SKM-1 treated with dmso at 0.1 percent for 144 hours (cell line): ENCODE results near the gene ADAMTSL1.

Experiments
- DNase-seq: peaks from one replicate; lab custom pipeline; 2025; ENCODE audit not compliant: unreplicated experiment; lab: John Stamatoyannopoulos, UW

The ADAMTSL1 gene

DNA sequence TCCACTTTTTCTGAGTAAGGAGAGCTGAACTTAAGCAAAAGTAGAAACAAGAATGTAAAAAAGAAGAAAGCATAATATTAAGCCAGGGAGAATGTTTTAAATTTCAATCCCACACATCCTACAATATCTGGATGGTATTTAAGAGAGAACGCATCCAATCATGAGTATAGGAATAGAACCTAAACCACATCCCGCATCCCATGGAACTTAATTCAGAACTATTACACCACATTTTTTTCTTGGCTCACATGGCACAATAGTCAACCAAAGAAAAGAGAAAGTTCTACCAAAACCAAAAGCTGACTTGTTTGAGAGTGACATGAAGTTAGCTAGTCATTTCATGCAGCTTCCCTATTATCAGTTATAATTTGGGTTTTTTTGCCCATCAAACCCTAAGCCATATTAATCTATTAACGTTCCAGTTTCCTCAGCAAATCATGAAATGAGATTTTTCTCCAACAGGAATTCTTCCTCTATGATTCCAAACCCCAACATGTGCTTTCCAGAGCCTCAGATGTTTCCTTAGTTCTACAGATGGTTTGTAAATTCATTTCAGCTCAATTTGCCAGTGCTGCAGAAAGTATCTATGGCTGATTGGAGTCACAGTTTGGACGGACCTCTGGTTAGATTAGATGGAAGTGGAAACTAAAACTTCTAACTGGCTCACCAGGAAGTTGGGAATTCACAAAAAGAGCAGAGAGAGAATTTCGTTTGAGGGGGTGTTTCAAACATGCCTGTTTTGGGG is 22.5 kb downstream of the ADAMTSL1 start:
- no peak for DNase-seq

DNA sequence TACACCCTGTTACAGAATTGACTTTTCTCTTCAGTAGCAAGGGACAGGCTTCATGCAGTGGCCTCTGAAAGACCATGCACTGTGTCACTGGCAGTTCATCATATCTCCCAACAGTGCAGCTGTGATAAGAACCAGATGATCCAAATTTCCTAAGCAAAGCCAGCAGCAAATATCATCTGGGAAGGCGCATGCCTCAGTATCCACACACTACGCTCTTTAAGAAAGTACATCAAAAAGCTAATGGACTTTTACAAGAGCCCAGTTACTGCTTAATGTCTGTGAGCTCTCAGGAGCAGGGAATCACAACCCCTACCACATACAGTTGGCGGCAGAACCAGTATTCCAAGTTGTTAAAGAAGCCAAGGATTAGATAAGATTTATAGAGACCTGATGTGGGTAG is 25.1 kb downstream of the ADAMTSL1 start:
- DNase-seq, result no peak

DNA sequence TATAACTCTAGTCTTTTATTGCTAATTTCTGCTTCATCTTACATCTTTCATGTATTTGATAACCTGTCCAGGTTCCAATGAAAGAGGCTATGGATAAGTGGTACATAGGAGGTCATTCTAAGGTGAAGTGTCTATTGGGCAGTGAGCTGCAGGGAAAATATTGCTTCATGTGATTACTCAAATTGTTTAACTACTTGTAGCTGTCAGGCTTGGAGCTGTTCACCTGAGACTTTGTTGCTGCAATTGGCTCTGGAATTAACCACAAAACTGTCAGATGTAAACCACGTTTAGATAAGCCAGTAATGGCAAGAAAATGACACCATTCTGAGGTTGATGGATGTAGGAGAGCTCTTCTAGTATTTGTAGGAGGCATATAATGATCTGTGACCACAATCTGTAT is 26.0 kb downstream of the ADAMTSL1 start:
- no peak for DNase-seq

DNA sequence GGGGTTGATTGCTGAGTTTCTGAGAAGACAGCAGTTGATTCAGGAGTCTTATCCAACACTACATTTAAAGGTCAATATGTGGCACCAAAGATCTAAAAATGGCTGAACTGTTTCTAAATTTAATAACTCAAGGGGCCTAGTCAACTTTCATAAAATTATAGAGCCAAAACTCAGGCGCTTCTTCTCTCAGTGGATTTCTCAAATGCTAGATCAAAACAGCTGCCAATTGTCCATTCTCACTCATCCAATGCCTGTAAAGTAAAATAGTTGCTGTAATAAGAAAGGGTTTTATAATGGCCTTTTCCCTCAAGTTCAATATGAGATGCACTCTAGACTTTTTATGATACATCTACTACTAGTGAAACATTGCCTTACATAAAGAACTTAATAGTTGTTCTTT is 26.5 kb downstream of the ADAMTSL1 start:
- DNase-seq, result no peak

DNA sequence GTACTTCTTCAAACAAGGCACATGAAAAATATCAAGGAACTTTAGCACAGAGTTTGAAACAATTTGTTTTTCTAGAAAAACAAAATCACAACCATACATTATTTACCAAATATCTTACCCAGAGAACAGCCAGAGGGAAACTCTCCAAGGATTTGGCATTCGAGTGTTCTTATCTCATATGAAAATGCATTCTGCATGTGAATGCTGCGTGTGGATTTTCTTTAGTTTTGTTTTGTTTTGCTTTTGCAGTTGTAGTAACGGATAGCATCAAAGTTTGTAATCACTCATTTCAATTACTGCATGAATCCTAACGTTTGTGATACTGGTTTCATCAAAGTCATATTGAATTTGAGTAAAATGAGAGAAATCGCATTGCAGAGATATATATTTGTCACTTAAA is 28.0 kb downstream of the ADAMTSL1 start:
- no peak for DNase-seq

DNA sequence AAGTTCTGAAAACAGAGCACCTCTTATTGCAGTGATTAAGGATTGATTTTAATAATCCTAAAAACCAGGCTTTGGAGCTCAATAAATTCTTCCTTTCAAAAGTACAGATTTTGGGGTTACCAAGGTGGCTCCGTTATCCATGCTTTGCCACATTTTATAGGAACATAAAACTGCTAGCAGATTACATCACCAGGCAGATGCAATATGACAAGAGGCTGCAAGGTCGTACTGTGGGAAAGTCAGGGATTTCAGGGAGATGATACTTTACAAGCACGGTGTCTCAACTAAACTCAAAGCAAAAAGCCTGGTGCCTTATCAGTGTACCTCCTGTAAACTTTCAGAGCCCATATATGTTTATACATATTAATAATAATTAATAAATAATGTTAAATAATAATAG is 28.6 kb downstream of the ADAMTSL1 start:
- DNase-seq, result no peak

DNA sequence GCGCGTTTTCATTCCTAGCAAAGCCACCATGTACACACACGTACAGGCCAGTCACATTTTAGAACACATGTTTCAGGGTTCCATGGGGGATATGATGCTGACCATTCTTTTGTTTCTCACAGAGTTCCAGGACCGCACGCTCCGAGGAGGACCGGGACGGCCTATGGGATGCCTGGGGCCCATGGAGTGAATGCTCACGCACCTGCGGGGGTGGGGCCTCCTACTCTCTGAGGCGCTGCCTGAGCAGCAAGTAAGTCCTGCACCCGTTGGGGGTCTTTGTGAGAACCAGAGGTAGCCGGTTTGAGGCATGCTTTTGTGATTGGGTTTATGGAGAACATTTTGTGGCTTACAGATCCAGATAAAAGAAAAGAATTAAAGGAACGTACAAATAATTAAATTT is 30.8 kb downstream of the ADAMTSL1 start:
- no peak for DNase-seq

DNA sequence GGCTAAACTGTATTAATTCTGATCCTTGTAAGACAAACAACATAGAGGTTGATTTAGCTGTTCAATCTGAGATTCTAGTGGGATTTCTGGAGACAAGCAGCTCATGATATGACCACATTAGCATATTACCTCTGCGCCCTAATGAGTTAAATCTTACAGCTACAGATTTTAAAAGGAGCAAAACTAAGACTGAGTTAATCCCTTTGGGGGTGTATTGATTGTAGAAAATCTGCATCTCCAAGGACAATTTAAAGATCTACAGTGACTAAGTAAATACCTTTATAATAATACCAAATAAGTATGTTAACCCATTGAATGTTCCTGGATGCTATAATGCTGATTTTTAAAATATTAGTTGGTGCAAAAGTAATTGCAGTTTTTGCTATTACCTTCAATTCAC is 33.2 kb downstream of the ADAMTSL1 start:
- DNase-seq, result no peak

DNA sequence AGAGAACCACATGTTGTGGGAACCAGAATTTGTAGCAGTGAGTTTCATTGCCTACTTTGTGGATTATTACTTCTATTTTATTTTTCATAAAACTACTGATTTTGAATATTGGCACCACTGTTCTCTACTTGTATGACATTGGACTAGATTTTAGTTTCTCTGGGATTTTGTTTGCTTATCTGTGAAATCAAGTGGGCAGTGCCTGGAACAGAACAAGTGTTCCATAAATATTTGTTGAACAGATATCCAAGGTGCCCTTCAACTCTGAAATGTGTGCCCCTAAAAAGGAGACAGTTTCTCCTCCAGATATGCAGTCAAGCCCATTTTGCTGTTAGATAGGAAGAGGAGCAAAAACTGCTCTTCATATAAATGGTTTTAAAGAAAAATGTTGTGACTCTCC is 42.6 kb downstream of the ADAMTSL1 start:
- no peak for DNase-seq

DNA sequence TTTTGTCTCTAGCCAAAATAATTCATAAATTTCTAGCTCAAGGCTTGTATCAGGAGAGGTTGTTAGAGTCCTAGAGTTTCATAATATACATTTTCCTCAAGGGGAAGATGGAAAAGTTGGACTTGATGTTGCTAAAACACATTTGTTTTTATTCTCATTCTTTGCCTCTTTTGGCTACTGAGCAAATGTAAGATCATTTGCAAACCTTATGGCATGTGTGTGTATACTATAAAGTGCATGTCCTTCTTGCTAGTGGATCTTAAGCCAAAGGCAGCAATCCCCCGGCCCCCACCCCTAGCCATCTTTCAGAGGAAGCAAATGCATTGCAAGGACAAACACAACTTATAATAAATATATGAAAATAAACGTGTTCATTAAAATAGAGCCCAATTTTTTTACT is 43.0 kb downstream of the ADAMTSL1 start:
- no peak for DNase-seq

DNA sequence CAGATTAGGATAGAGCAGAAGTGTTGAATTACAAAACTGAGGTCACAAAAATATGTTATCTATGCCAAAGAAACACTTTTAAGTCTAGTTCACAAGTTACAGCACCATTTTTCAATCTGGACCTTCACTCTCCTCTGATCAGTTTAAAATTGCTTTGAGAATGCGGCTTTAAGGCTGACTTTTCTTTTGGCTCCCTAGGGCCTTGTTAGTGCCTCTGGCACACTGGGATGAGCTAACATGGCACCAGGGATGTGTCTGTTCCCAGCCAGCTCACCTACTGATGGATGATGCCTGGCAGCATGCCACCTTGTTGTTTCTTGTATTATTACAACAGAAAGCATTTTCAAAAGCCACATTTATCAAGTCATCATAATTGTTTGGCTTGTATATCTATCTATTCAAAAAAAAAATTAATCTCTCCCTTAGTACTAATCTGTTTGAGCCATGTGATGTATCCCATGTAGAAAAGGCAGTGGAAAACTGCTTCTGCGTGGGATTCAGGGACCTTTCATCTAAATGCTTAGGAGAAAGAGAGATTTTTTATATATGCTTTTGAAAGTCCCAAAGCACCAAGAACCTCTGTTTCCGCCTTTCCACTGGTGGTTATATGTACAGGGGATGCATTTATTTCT is 46.6 kb downstream of the ADAMTSL1 start:
- DNase-seq, result no peak

DNA sequence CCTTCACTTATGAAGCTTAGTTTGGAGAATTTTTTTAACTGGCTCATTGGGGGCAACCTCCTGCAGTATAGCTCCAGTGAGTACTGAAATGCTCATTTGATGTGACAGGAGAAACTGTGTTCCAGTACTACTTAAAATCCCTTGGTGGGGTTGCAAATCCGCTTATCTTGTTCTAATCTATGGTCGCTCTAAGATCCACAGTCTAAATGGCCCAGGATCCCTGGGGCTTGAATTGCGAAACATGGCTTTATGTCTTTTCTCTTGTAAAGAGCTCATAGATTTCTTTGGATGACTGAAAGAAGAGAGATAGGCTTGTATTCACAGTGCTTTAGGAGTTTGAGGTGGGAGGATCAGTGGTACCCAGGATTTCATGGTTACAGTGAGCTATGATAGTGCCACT is 52.7 kb downstream of the ADAMTSL1 start:
- DNase-seq, result no peak

DNA sequence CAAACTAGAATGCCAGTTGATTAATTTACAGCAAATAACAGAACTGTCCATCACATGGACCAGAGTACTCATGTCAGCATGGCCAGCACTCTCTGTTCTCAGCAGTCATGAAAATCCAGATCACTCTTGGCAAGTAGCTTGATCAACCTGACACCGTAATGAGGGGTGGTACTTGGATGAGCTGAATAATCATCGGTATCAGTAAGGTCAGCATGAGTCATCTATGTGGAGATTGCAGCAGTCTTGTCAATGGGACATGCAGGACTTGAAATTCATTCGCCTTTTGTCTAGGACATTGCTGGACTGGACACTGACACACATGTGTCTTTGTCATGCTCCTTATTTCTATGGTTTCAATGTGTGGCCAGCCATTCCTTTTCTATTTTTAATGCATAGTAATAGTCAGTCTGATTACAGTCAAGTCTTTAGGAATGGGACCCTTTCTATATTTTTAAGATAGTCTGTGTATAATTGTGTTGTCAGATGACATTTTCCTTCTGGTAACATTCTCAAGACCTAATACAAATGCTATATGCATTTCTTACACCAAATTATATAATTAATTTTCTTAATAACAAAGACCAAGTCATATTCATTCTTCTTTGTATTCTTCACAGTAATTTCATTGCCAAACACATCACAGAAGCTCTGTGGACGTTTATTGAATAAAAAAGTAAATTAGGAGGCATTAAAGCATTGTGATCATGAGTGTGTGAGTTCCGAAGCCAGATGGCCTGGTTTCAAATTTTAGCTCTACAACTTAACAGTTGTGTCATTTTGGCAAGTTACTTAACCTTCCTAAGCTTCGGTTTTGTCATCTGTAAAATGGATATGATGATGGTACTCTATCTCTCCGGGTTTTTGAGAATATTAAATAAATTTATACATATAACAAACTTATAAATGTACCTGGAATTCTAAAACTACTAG is 57.4 kb downstream of the ADAMTSL1 start:
- no peak for DNase-seq

DNA sequence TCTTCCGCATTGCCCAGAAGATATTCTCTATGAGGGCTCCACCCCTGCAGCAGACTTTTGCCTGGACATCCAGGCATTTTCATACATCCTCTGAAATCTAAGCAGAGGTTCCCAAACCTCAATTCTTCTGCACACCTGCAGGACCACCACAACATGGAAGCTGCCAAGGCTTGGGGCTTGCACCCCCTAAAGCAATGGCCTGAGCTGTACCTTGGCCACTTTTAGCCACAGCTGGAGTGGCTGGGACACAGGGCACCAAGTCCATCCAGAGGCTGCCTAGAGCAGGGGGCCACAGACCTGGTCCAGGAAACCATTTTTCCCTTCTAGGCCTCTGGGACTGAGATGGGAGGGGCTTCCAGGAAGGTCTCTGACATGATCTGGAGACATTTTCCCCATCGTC is 60.7 kb downstream of the ADAMTSL1 start:
- DNase-seq, result no peak

DNA sequence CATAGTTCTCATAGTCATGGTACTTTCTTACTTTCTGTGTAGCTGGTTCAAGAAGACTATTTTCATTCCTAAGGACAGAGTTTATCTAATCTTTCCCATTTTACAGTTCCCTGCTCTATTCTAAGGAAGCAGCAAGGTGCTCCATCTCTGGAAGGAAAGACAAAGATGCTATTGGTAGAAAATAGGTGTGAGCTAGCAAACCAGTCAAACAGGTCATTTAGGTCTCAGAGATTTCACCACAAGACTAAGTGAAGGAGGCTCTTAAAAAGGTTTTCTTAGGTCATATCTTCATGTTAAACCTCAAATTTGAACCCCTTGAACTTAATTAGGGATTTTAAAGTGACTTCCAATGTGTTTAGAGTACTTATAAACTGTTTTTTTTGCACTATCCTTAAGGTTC is 62.6 kb downstream of the ADAMTSL1 start:
- DNase-seq, result no peak

DNA sequence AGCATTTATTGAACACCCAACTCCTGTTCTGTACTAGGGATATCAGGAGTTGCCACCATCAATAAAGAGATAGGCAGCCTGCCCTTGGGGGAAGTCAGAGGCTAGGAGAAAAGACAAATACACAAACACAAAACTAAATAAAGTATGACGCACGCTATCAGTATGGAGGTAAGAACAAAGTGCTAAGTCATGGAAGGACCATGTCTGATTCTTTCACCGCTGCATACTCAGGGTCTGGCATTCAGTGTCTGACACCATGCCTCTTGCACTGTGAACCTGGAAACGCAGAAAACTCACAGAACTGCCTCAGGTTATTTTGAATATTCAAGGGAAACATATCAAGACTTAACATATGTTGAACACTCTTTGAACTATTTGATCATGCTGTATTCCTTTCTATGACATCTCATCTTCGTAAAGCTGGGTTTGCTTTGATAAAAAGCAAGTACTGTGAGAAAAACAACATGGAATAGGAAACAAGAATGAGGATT is 65.3 kb downstream of the ADAMTSL1 start:
- DNase-seq, result no peak

DNA sequence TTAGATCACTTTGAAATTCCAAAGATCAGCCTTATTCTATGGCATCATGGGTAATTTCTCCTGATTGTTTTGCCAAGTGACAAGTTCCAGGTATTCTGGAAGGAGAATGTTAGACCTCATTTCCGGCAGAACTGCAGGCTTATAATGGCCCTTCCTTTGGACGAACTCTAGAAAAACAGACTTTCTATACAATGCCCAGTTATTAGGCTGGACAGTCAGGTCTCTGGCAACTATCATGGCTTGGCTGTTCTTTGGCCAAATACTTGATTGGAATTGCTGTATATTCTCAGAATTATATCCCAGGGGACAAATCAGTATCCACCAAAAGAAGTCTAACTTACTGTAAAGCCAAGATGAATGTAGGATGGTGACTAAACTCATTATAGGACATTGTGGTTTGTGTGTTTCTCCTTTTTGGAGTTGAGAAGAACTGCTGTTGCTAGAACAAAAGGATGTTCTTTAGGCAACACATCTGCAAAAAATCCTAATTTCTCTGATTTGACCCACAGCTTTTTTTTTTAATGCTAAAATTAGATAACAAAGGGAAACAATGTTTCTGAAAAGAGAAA is 69.0 kb downstream of the ADAMTSL1 start:
- DNase-seq, result no peak

DNA sequence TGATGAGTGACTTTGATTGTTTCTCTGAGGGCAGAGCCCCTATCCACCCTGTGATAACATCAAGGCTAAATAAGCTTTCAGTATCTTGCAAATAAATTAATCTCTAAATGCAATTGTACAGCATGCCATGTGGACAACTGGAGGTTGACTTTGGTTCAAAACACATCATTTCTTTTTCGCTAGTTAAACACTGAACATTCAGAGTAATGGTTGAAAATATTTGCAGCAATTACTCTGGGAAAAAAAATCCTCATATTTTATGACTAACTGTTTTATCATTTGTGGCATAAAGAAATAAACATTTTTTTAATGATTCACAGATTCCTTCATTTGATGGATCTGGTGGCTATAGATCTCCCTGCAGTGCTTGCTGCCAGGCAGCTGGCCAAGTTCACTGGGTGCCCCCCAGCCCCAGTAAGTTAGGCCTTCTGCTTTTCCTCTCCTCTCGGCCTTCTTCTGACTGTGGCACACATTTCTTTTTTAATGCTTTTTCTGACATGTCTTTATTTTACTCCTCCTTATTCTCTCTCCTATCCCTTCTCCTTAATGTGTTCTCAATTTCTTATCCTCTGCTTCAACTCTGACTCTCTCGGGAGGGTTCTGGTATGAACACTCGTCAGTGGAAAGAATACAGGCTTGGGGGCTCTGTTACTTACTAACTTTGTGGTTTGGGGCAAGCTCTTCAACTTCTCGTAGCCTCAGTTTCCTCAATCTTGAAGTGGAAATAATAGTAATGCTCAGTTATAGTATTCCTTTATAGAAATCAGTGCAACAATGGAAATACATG is 69.6 kb downstream of the ADAMTSL1 start:
- no peak for DNase-seq

DNA sequence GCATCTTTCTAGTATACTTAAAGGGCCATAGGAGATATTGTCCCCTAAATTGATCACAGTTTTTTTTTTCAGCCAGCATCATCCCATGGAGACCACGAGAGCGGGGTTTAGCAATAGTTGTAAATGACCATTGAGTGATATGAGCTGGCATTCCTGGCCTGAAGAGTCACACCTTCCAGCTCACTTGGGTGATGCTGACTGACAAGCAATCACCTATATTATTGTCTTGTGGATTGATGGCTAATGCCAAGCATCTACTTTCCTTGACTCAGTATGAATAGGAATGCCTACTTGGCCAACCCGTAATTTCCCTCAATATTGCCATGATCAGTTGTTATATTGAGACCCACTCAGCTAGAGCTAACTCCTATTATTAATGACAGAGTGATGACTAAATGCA is 70.5 kb downstream of the ADAMTSL1 start:
- DNase-seq, result no peak

DNA sequence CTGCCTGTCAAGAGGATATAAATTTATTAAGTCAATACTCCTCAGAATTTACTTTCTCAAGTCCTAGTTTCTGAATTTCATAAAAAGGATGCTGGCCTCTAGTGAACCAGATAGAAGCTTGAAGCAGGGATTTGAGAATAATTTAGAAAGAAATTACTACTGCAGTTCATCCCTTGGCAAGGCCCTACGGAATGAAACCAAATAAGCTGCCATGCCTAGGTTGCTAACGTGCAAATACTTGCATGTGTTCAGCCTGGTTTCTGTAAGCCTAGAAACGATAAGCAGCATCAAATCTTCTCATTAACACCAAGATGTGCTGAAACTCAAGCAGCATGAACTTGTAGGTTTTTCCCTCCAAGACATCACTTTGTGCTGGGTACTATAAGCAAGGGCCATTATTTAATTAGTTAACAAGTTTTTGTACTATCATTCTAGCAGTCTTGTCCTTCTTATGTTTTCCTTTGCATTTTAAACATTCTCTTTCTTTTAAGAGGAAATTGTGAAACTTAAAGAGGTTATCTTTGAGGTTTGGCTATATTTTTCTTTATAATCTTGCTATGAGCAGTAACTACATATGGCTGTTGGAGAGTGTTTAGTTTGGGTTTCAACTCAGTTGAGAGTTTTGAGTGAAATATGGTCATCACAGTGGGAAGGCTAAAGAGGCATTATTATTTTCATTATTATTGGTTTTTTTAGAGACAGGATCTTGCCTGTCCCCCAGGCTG is 71.8 kb downstream of the ADAMTSL1 start:
- no peak for DNase-seq
